H1 (cell line): ENCODE results near the gene KNOP1.

Experiments used
- ATF2 ChIP-seq: IDR thresholded peaks from 2 replicates; pipeline ENCODE4 v1.6.1; 2012; ENCODE audit warnings: low read length, inconsistent platforms
- GABPA ChIP-seq: IDR thresholded peaks from 2 replicates; pipeline ENCODE4 v1.6.1; 2011; ENCODE audit warnings: mild to moderate bottlenecking, low read length, moderate library complexity, borderline replicate concordance; ENCODE audit not compliant: insufficient read depth
- MAFK ChIP-seq: IDR thresholded peaks from 2 replicates; pipeline ENCODE4 v1.6.1; 2012; ENCODE audit warnings: low read depth, mild to moderate bottlenecking, improper control_type of control experiment, low read length
- TF ChIP-seq, protein P1 (sequence below), 3 experiments: IDR thresholded peaks; 1 replicate in 2 of 3; 2 replicates in 1 of 3; pipeline versions ENCODE4 v1.5.1 to v1.6.1; 2011; ENCODE audit warnings: low read length in 3 of 3, mild to moderate bottlenecking in 3 of 3, inconsistent platforms in 2 of 3, low read depth in 1 of 3, moderate library complexity in 1 of 3; ENCODE audit not compliant: insufficient read depth in 1 of 3; ENCODE audit errors: control extremely low read depth in 1 of 3
- TF ChIP-seq, protein P2 (sequence below): IDR thresholded peaks from 2 replicates; pipeline ENCODE4 v1.6.1; 2011; ENCODE audit warnings: low read depth, mild to moderate bottlenecking, low read length; ENCODE audit not compliant: insufficient read depth

GRCh38 chr16:19690196-19690595 lies 27.8 kb downstream of the KNOP1 start:
- no peak for TF ChIP-seq MAFK
- no peak for TF ChIP-seq GABPA
- TF ChIP-seq, protein P1, sequence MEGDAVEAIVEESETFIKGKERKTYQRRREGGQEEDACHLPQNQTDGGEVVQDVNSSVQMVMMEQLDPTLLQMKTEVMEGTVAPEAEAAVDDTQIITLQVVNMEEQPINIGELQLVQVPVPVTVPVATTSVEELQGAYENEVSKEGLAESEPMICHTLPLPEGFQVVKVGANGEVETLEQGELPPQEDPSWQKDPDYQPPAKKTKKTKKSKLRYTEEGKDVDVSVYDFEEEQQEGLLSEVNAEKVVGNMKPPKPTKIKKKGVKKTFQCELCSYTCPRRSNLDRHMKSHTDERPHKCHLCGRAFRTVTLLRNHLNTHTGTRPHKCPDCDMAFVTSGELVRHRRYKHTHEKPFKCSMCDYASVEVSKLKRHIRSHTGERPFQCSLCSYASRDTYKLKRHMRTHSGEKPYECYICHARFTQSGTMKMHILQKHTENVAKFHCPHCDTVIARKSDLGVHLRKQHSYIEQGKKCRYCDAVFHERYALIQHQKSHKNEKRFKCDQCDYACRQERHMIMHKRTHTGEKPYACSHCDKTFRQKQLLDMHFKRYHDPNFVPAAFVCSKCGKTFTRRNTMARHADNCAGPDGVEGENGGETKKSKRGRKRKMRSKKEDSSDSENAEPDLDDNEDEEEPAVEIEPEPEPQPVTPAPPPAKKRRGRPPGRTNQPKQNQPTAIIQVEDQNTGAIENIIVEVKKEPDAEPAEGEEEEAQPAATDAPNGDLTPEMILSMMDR (IDR thresholded peaks at IDR 0.05; ENCODE audit: control extremely low read depth in 1 of 3, insufficient read depth in 1 of 3, low read depth in 1 of 3, low read length in 3 of 3) = no peak
- TF ChIP-seq ATF2 = no peak
- TF ChIP-seq, protein P2, sequence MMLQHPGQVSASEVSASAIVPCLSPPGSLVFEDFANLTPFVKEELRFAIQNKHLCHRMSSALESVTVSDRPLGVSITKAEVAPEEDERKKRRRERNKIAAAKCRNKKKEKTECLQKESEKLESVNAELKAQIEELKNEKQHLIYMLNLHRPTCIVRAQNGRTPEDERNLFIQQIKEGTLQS = no peak
